ENCODE data around the gene ECI2. TPM values are rescaled to one million over a fixed set of nuclear protein-coding genes. Genes with fewer than 3 reads are reported as not detected.

The ECI2 gene
- total and polyA plus RNA-seq, 9 donors, result 52.0 to 141 (median 67.1) TPM

DNA sequence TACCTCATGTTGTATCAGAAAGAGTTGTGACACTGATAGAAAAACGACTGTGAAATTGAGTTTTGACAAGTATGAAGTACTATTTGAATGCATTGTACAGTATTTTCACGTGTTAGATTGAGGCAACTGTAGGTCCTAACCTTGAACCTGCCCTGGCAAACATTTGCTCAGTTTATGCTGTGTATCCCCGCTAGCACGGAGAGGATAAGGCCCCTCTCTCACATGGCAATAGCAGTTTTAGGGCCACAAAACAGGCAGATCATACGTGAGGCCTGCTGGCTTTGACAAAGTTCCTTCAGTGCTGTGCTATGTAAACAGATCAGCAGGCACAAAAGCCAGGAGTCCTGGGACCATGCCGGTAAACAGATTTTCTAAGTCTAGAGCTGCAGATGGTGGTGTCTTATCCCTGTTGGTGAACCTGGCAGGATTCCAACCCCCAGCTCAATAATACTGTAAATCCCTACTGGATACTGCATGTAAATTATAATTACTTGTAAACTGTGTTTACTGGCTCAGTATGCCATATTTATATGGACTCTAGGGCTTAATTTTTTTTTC is 32.6 kb downstream of the ECI2 start:
- H3K4me3 ChIP-seq, result no peak overlapping the region
- DNase-seq, result no peak
- WGBS, 3 donors, result 29 to 41% (median 36%) methylated on average over 6 of the region's 6 CpGs
- intact Hi-C loops (cut with DNase I), result no loop called here
- TF ChIP-seq EP300 (IDR thresholded peaks at IDR 0.05), result no peak
- TF ChIP-seq, protein P1, sequence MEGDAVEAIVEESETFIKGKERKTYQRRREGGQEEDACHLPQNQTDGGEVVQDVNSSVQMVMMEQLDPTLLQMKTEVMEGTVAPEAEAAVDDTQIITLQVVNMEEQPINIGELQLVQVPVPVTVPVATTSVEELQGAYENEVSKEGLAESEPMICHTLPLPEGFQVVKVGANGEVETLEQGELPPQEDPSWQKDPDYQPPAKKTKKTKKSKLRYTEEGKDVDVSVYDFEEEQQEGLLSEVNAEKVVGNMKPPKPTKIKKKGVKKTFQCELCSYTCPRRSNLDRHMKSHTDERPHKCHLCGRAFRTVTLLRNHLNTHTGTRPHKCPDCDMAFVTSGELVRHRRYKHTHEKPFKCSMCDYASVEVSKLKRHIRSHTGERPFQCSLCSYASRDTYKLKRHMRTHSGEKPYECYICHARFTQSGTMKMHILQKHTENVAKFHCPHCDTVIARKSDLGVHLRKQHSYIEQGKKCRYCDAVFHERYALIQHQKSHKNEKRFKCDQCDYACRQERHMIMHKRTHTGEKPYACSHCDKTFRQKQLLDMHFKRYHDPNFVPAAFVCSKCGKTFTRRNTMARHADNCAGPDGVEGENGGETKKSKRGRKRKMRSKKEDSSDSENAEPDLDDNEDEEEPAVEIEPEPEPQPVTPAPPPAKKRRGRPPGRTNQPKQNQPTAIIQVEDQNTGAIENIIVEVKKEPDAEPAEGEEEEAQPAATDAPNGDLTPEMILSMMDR (IDR thresholded peaks at IDR 0.05), result no peak
- TF ChIP-seq POLR2A (IDR thresholded peaks at IDR 0.05), result no peak
- no peaks in the 10 kb centered on the region for H3K4me1 ChIP-seq (ENCODE audit: insufficient read depth)
- H3K27ac ChIP-seq, result no peak overlapping the region
- H3K36me3 ChIP-seq, result no peaks in the 10 kb centered on the region
- H3K27me3 ChIP-seq, result no peaks in the 10 kb centered on the region
- H3K9me3 ChIP-seq, result no peaks in the 10 kb centered on the region

DNA sequence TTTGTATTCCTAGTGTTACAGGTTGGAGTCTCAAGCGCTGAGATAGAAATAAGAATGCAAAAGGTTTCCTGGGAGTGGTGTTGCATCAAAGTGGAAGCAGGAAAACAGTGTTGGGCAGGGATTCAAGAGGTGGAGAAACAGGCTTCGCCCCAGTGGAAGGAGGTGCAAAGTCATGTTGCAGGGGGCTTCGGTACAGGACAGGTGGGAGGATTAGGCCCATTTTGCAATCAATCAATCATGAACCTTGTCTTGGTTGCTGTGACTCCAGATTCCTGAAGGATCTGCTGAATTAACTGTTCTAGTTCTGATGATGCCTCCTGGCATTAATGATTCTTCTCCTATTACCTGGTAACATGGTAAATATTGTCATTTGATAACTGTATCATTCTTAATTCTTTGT is 34.1 kb downstream of the ECI2 start:
- Histone ChIP-seq H3K36me3 (no peaks in the 10 kb centered on the region), H3K9me3 (no peaks in the 10 kb centered on the region), H3K27me3 (no peaks in the 10 kb centered on the region), H3K4me3 (no peak overlapping the region), H3K4me1 (ENCODE audit: insufficient read depth) (no peaks in the 10 kb centered on the region), H3K27ac (no peak overlapping the region)
- intact Hi-C loops (cut with DNase I), result no loop called here
- WGBS, 3 donors, result 67 to 91% (median 67%) methylated on average over 3 of the region's 3 CpGs
- TF ChIP-seq, protein P1 (IDR thresholded peaks at IDR 0.05), result no peak
- no peak for TF ChIP-seq EP300 (IDR thresholded peaks at IDR 0.05)
- no peak for TF ChIP-seq POLR2A (IDR thresholded peaks at IDR 0.05)
- DNase-seq, result no peak

DNA sequence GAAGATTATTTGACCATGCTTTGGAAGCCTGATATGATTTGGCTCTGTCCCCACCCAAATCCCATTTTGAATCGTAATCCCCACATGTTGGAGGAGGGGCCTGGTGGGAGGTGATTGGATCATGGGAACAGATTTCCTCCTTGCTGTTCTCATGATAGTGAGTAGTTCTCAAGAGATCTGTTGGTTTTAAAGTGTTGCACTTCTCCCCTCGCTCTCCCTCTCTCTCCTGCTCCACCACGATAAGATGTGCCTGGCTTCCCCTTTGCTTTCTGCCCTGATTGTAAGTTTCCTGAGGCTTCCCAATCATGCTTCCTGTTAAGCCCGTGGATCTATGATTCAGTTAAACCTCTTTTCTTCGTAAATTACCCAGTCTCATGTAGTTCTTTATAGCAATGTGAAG is 34.7 kb downstream of the ECI2 start:
- Histone ChIP-seq H3K27me3 (no peaks in the 10 kb centered on the region), H3K9me3 (no peaks in the 10 kb centered on the region), H3K4me3 (no peak overlapping the region), H3K27ac (no peak overlapping the region), H3K36me3 (no peaks in the 10 kb centered on the region), H3K4me1 (ENCODE audit: insufficient read depth) (no peaks in the 10 kb centered on the region)
- no peak for DNase-seq
- intact Hi-C loops (cut with DNase I), result no loop called here
- TF ChIP-seq POLR2A (IDR thresholded peaks at IDR 0.05), result no peak
- TF ChIP-seq EP300 (IDR thresholded peaks at IDR 0.05), result no peak
- TF ChIP-seq, protein P1 (IDR thresholded peaks at IDR 0.05), result no peak
- WGBS, 3 donors, result 79 to 81% (median 80%) methylated on average over 5 of the region's 5 CpGs

- no peaks in the 10 kb centered on the region for H3K9me3 ChIP-seq
- no peaks in the 10 kb centered on the region for H3K27me3 ChIP-seq
- WGBS, 3 donors, result 62 to 71% (median 70%) methylated on average over 1 of the region's 1 CpG
- no peaks in the 10 kb centered on the region for H3K4me1 ChIP-seq (ENCODE audit: insufficient read depth)
- H3K36me3 ChIP-seq, result no peaks in the 10 kb centered on the region
- TF ChIP-seq POLR2A (IDR thresholded peaks at IDR 0.05), result no peak
- TF ChIP-seq, protein P1 (IDR thresholded peaks at IDR 0.05), result no peak
- TF ChIP-seq EP300 (IDR thresholded peaks at IDR 0.05), result no peak
- DNase-seq, result no peak
- H3K27ac ChIP-seq, result no peak overlapping the region
- intact Hi-C loops (cut with DNase I), result no loop called here
- no peak overlapping the region for H3K4me3 ChIP-seq
Observed at GRCh38 chr6:4093288-4093687, 42.1 kb downstream of the ECI2 start.

Data from ovary (tissue), 9 donors.